ENCODE measurements around the gene LVRN. TPM values are rescaled to one million over a fixed set of nuclear protein-coding genes. Genes with fewer than 3 reads are reported as not detected.

The LVRN gene
- total and polyA plus RNA-seq, 2 of the 4 experiments (the other 2 are of a cell fraction) = 0.10 to 0.18 TPM

GRCh38 chr5:115932991-115933390 is 29.3 kb upstream of the LVRN start:
- WGBS, 2 experiments (ENCODE audit: extremely low coverage in 2 of 2, insufficient read length in 1 of 2) = 83% methylated on average over 1 of the region's 6 CpGs; no CpG with 5 or more reads in 1 of the 2 experiments
- Histone ChIP-seq H4K20me1 (ENCODE audit: insufficient read depth, low read length) (no peaks in the 10 kb centered on the region), H3K79me1 (ENCODE audit: low read depth in 1 of 2, low read length in 2 of 2) (no peaks in the 10 kb centered on the region), H4K5ac (ENCODE audit: low read depth, low read length) (no peak overlapping the region), H3K9me1 (ENCODE audit: insufficient read depth, low read length) (no peaks in the 10 kb centered on the region), H3K9ac (ENCODE audit: low read depth, low read length) (no peak overlapping the region), H3K4me3 (ENCODE audit: insufficient read depth, low read depth, low read length) (no peak overlapping the region), H3K18ac (ENCODE audit: low read depth, low read length) (no peak overlapping the region), H4K91ac (ENCODE audit: insufficient read depth, low read depth, low read length) (no peak overlapping the region), H2BK5ac (ENCODE audit: low read depth, low read length, poor library complexity, severe bottlenecking) (no peak overlapping the region), H2BK120ac (ENCODE audit: low read depth, low read length) (no peak overlapping the region), H2AK5ac (ENCODE audit: low read depth, low read length) (no peak overlapping the region), H2BK20ac (ENCODE audit: low read depth, low read length) (no peak overlapping the region), H2AK9ac (replicated peaks; ENCODE audit: low read depth, low read length, poor library complexity) (no peak overlapping the region), H2BK15ac (ENCODE audit: low read depth, low read length) (no peak overlapping the region), H2AFZ (replicated peaks; ENCODE audit: low read length, poor library complexity) (no peak overlapping the region), H3K9me3 (ENCODE audit: control insufficient read depth, insufficient read depth, low read length) (no peaks in the 10 kb centered on the region), H3K4me1 (ENCODE audit: control insufficient read depth, insufficient read depth, low read length) (no peaks in the 10 kb centered on the region), H3K4me2 (ENCODE audit: low read depth, low read length) (no peak overlapping the region), H4K8ac (ENCODE audit: low read depth in 2 of 2, low read length in 2 of 2) (no peak overlapping the region), H3K27ac (ENCODE audit: insufficient read depth, low read length) (no peak overlapping the region), H3K23ac (ENCODE audit: low read depth, low read length) (no peak overlapping the region), H3K56ac (ENCODE audit: extremely low read depth, insufficient read depth, low read length) (no peak overlapping the region), H3K27me3 (ENCODE audit: control insufficient read depth, insufficient read depth, low read length) (no peaks in the 10 kb centered on the region), H3K4ac (ENCODE audit: low read depth, low read length) (no peak overlapping the region), H3K14ac (replicated peaks; ENCODE audit: low read depth, low read length) (0 out of 2 replicates have a peak overlapping the region, but pooled peaks have one; percentile 29), H3K36me3 (ENCODE audit: control insufficient read depth, insufficient read depth, low read length) (no peaks in the 10 kb centered on the region)
- ATAC-seq (ENCODE audit: low read depth) (peak; percentile 71), DNase-seq (peak; percentile 63)
- dilution Hi-C loops (cut with HindIII; ENCODE audit: low sequenced_read_pairs, unreplicated experiment) = no loop called here
- in situ Hi-C loops (cut with MboI; ENCODE audit: low sequenced_read_pairs) = no loop called here
- TF ChIP-seq CHD1 (IDR thresholded peaks at IDR 0.05; ENCODE audit: low read depth, low read length) (no peak), CEBPB (IDR thresholded peaks at IDR 0.05; ENCODE audit: low read depth, low read length) (peak; percentile 57), MAFK (IDR thresholded peaks at IDR 0.05; ENCODE audit: low read depth, low read length) (no peak), RCOR1 (IDR thresholded peaks at IDR 0.05; ENCODE audit: insufficient replicate concordance, low read length) (no peak), CTCF (conservative IDR thresholded peaks at IDR 0.05; ENCODE audit: low read depth, low read length) (no peak)
- POLR2A ChIA-PET (ENCODE audit: unreplicated experiment) = interaction anchor here (0.6 kb wide), 1 partner anchor 1027 kb away, joined by 4 read pairs; no protein-coding TSS in a partner anchor
- no TSS peak for BruUV-seq (replicated peaks)
- CTCF ChIA-PET = no interaction called here
- intact Hi-C loops (cut with micrococcal nuclease) = no loop called here
